HepG2 (cell line): Measurements from ENCODE around the gene ONECUT1. TPM values are rescaled to one million over a fixed set of nuclear protein-coding genes. Genes with fewer than 3 reads are reported as not detected.

Source experiments
- CEBPB ChIP-seq: IDR thresholded peaks from 2 replicates; pipeline ENCODE4 v1.6.1; 2011; ENCODE audit warnings: low read depth, low read length, improper control_type of control experiment, borderline replicate concordance
- IKZF1 ChIP-seq: fragments of 450-650 bp; IDR thresholded peaks from 2 replicates; pipeline ENCODE4 v1.7.1; 2016
- JUND ChIP-seq: sonication (generic); formaldehyde crosslinking; IDR thresholded peaks from 2 replicates; pipeline ENCODE4 v1.8.0; 2022; ENCODE audit warnings: mild to moderate bottlenecking, missing genetic modification reagents
- MAX ChIP-seq: IDR thresholded peaks from 2 replicates; pipeline ENCODE4 v1.6.1; 2012; ENCODE audit warnings: inconsistent platforms
- PAWR ChIP-seq: sonication (generic); formaldehyde crosslinking; IDR thresholded peaks from 2 replicates; pipeline ENCODE4 v1.4.0; 2020; ENCODE audit warnings: missing genetic modification reagents, mild to moderate bottlenecking, borderline replicate concordance
- PRDM10 ChIP-seq: sonication (generic); formaldehyde crosslinking; IDR thresholded peaks from 2 replicates; pipeline ENCODE4 v1.4.0; 2020; ENCODE audit warnings: low read depth, missing genetic modification reagents
- RFX3 ChIP-seq: IDR thresholded peaks from 2 replicates; pipeline ENCODE4 v1.6.1; 2016; ENCODE audit warnings: missing biosample characterization, missing genetic modification reagents
- SP5 ChIP-seq: IDR thresholded peaks from 2 replicates; pipeline ENCODE4 v1.6.1; 2016; ENCODE audit warnings: low read depth, borderline replicate concordance
- THAP9 ChIP-seq: sonication (generic); formaldehyde crosslinking; IDR thresholded peaks from 2 replicates; pipeline ENCODE4; 2020; ENCODE audit warnings: missing genetic modification reagents, mild to moderate bottlenecking, borderline replicate concordance
- TRAFD1 ChIP-seq: sonication (generic); formaldehyde crosslinking; IDR thresholded peaks from 2 replicates; pipeline ENCODE4 v1.5.1; 2020; ENCODE audit warnings: missing genetic modification reagents, mild to moderate bottlenecking, borderline replicate concordance
- ZC3H4 ChIP-seq: sonication (generic); formaldehyde crosslinking; IDR thresholded peaks from 2 replicates; pipeline ENCODE4 v1.4.0; 2020; ENCODE audit warnings: missing genetic modification reagents, borderline replicate concordance
- ZNF260 ChIP-seq: sonication (generic); formaldehyde crosslinking; IDR thresholded peaks from 2 replicates; pipeline ENCODE4 v1.4.0; 2020; ENCODE audit warnings: missing genetic modification reagents, low read depth, mild to moderate bottlenecking, borderline replicate concordance
- ZNF326 ChIP-seq: sonication (generic); formaldehyde crosslinking; IDR thresholded peaks from 2 replicates; pipeline ENCODE4 v1.4.0; 2020; ENCODE audit warnings: missing genetic modification reagents, borderline replicate concordance
- ZNF503 ChIP-seq: sonication (generic); formaldehyde crosslinking; IDR thresholded peaks from 2 replicates; pipeline ENCODE4 v1.4.0; 2020; ENCODE audit warnings: missing genetic modification reagents
- ZNF660 ChIP-seq: sonication (generic); formaldehyde crosslinking; IDR thresholded peaks from 2 replicates; pipeline ENCODE4 v1.5.1; 2020; ENCODE audit warnings: mild to moderate bottlenecking, low read depth, missing genetic modification reagents, borderline replicate concordance
- ZNF704 ChIP-seq: sonication (generic); formaldehyde crosslinking; IDR thresholded peaks from 2 replicates; pipeline ENCODE4 v1.8.1; 2023; ENCODE audit warnings: mild to moderate bottlenecking, inconsistent platforms, moderate library complexity, missing genetic modification reagents, borderline replicate concordance
- ZNF83 ChIP-seq: sonication (generic); formaldehyde crosslinking; IDR thresholded peaks from 2 replicates; pipeline ENCODE4 v1.4.0; 2020; ENCODE audit warnings: missing genetic modification reagents, mild to moderate bottlenecking, borderline replicate concordance
- polyA plus RNA-seq, 8 experiments: library from polyadenylated mRNA; depleted of rRNA in 3 of 8; stranded (reverse) in 7 of 8; unstranded in 1 of 8; fragments of >200 nt; fragmentation: Illumina TruSeq in 4 of 8; extraction: Trizol in 4 of 8; gene quantifications; 2 replicates each; pipeline versions ENCODE4 v1.2.1 to v1.2.3, GENCODE V29; 2011 to 2016; ENCODE audit warnings: low read depth in 4 of 8, missing spikeins in 1 of 8, mixed read lengths in 1 of 8; ENCODE audit not compliant: insufficient read depth in 1 of 8
- total RNA-seq, 5 experiments: library from RNA; depleted of rRNA; stranded (reverse); fragments of >200 nt; fragmentation: Illumina TruSeq; extraction: Trizol; gene quantifications; 2 replicates each; pipeline ENCODE4 v1.2.3, GENCODE V29; 2016; ENCODE audit warnings: low read depth in 1 of 5

The ONECUT1 gene
- total and polyA plus RNA-seq, 2 of the 13 experiments (the other 11 are each of a cell fraction or from before 2014, with no cell fraction given), result 3.5 to 9.1 TPM

- TF ChIP-seq TRAFD1 (CRISPR knock-in tag) (no peak), ZNF704 (CRISPR knock-in tag) (no peak), MAX (peak; percentile 38), ZNF503 (CRISPR knock-in tag) (no peak), RFX3 (CRISPR knock-in tag) (no peak), ZC3H4 (CRISPR knock-in tag) (no peak), PRDM10 (CRISPR knock-in tag) (no peak), ZNF260 (no peak), THAP9 (CRISPR knock-in tag) (no peak), PAWR (CRISPR knock-in tag) (no peak), ZNF660 (no peak), ZNF83 (CRISPR knock-in tag) (no peak), IKZF1 (no peak), JUND (CRISPR knock-in tag) (no peak), CEBPB (no peak), ZNF326 (CRISPR knock-in tag) (no peak), SP5 (no peak)
Measured at GRCh38 chr15:52789601-52790168, 451 bp downstream of the ONECUT1 start (continued).
